Central memory CD8-positive, alpha-beta T cell (primary cell): ENCODE results near the gene CFAP221.

Experiments
- ATAC-seq: fragments of 150-1000 bp; cut with Tn5 transposase; replicated peaks from 2 replicates; pipeline ENCODE4 v1.10.0; 2022; ENCODE audit warnings: mild to moderate bottlenecking, moderate FRiP score, moderate number of reproducible peaks; ENCODE audit not compliant: poor library complexity, severe bottlenecking; ENCODE audit errors: extremely low read depth
- DNase-seq, 2 donors: peaks; one replicate each; pipeline ENCODE4 v3.0.0; 2021; ENCODE audit warnings: low spot score in 2 of 2
- H3K27ac Mint-ChIP-seq: one replicate; pipeline ENCODE4 v1.8.0; 2022; ENCODE audit warnings: low read depth, mild to moderate bottlenecking, moderate library complexity, mixed read lengths
- H3K27me3 Mint-ChIP-seq: one replicate; pipeline ENCODE4 v1.8.0; 2022; ENCODE audit warnings: mixed read lengths
- H3K36me3 Mint-ChIP-seq: one replicate; pipeline ENCODE4 v1.8.0; 2022; ENCODE audit warnings: mild to moderate bottlenecking, moderate library complexity, mixed read lengths; ENCODE audit not compliant: insufficient read depth
- H3K4me1 Mint-ChIP-seq: one replicate; pipeline ENCODE4 v1.8.0; 2022; ENCODE audit warnings: mixed read lengths
- H3K4me3 Mint-ChIP-seq: one replicate; pipeline ENCODE4 v1.8.0; 2022; ENCODE audit warnings: mild to moderate bottlenecking, moderate library complexity, mixed read lengths
- H3K9me3 Mint-ChIP-seq: one replicate; pipeline ENCODE4 v1.8.0; 2022; ENCODE audit warnings: mixed read lengths

The CFAP221 gene

GRCh38 chr2:119544075-119544938 is at the start of gene CFAP221:
CFAP221 (plus strand) TSS chr2:119544449; CDS start chr2:119546132, 1,683 bp downstream.
- peaks cover 70% of the 10 kb centered on the region for H3K27me3 Mint-ChIP-seq
- no peaks in the 10 kb centered on the region for H3K4me1 Mint-ChIP-seq
- no peaks in the 10 kb centered on the region for H3K36me3 Mint-ChIP-seq
- H3K4me3 Mint-ChIP-seq: peak within 1 kb of the TSS; percentile 24
- no peaks in the 10 kb centered on the region for H3K9me3 Mint-ChIP-seq
- ATAC-seq (no peak), DNase-seq (no peak)
- H3K27ac Mint-ChIP-seq: no peak within 1 kb of the TSS

GRCh38 chr2:119495948-119496347 is 48.3 kb upstream of the CFAP221 start:
- no peak overlapping the region for H3K4me3 Mint-ChIP-seq
- no peaks in the 10 kb centered on the region for H3K4me1 Mint-ChIP-seq
- H3K27me3 Mint-ChIP-seq: peaks cover 61% of the 10 kb centered on the region
- no peak for ATAC-seq
- H3K36me3 Mint-ChIP-seq: no peaks in the 10 kb centered on the region
- H3K27ac Mint-ChIP-seq: no peak overlapping the region
- no peak for DNase-seq
- peaks cover 17% of the 10 kb centered on the region for H3K9me3 Mint-ChIP-seq

- H3K4me3 Mint-ChIP-seq: no peak overlapping the region
- H3K4me1 Mint-ChIP-seq: no peaks in the 10 kb centered on the region
- ATAC-seq: no peak
- peaks cover 23% of the 10 kb centered on the region for H3K9me3 Mint-ChIP-seq
- peaks cover 68% of the 10 kb centered on the region for H3K27me3 Mint-ChIP-seq
- DNase-seq: no peak
- H3K36me3 Mint-ChIP-seq: no peaks in the 10 kb centered on the region
- no peak overlapping the region for H3K27ac Mint-ChIP-seq
Observed at GRCh38 chr2:119496682-119497081, 47.6 kb upstream of the CFAP221 start.

- ATAC-seq (no peak), DNase-seq (no peak)
- Mint-ChIP-seq H3K36me3 (no peaks in the 10 kb centered on the region), H3K27me3 (peaks cover 36% of the 10 kb centered on the region), H3K4me3 (no peak overlapping the region), H3K9me3 (no peaks in the 10 kb centered on the region), H3K27ac (no peak overlapping the region), H3K4me1 (no peaks in the 10 kb centered on the region)
Observed at GRCh38 chr2:119508756-119509155, 35.5 kb upstream of the CFAP221 start.

- H3K9me3 Mint-ChIP-seq: no peaks in the 10 kb centered on the region
- ATAC-seq (no peak), DNase-seq (no peak)
- no peaks in the 10 kb centered on the region for H3K36me3 Mint-ChIP-seq
- H3K4me3 Mint-ChIP-seq: no peak overlapping the region
- no peak overlapping the region for H3K27ac Mint-ChIP-seq
- H3K27me3 Mint-ChIP-seq: peaks cover 62% of the 10 kb centered on the region
- no peaks in the 10 kb centered on the region for H3K4me1 Mint-ChIP-seq
Observed at GRCh38 chr2:119511989-119512388, 32.3 kb upstream of the CFAP221 start.

GRCh38 chr2:119512946-119513345 is 31.3 kb upstream of the CFAP221 start:
- Mint-ChIP-seq H3K9me3 (no peaks in the 10 kb centered on the region), H3K4me1 (no peaks in the 10 kb centered on the region), H3K36me3 (no peaks in the 10 kb centered on the region), H3K27ac (no peak overlapping the region), H3K27me3 (peaks cover 65% of the 10 kb centered on the region), H3K4me3 (no peak overlapping the region)
- no peak for ATAC-seq
- no peak for DNase-seq

- no peak overlapping the region for H3K4me3 Mint-ChIP-seq
- no peaks in the 10 kb centered on the region for H3K4me1 Mint-ChIP-seq
- DNase-seq (no peak), ATAC-seq (no peak)
- H3K36me3 Mint-ChIP-seq: no peaks in the 10 kb centered on the region
- peaks cover 69% of the 10 kb centered on the region for H3K27me3 Mint-ChIP-seq
- no peak overlapping the region for H3K27ac Mint-ChIP-seq
- H3K9me3 Mint-ChIP-seq: no peaks in the 10 kb centered on the region
Observed at GRCh38 chr2:119513832-119514231, 30.4 kb upstream of the CFAP221 start.

GRCh38 chr2:119516121-119516520 is 28.1 kb upstream of the CFAP221 start:
- peaks cover 56% of the 10 kb centered on the region for H3K27me3 Mint-ChIP-seq
- H3K9me3 Mint-ChIP-seq: no peaks in the 10 kb centered on the region
- ATAC-seq (no peak), DNase-seq (no peak)
- no peak overlapping the region for H3K27ac Mint-ChIP-seq
- H3K4me3 Mint-ChIP-seq: no peak overlapping the region
- H3K4me1 Mint-ChIP-seq: no peaks in the 10 kb centered on the region
- no peaks in the 10 kb centered on the region for H3K36me3 Mint-ChIP-seq

GRCh38 chr2:119517433-119517832 is 26.8 kb upstream of the CFAP221 start:
- H3K27me3 Mint-ChIP-seq: peaks cover 58% of the 10 kb centered on the region
- H3K27ac Mint-ChIP-seq: no peak overlapping the region
- no peak for DNase-seq
- no peaks in the 10 kb centered on the region for H3K36me3 Mint-ChIP-seq
- H3K4me3 Mint-ChIP-seq: no peak overlapping the region
- no peaks in the 10 kb centered on the region for H3K4me1 Mint-ChIP-seq
- no peaks in the 10 kb centered on the region for H3K9me3 Mint-ChIP-seq
- no peak for ATAC-seq

- Mint-ChIP-seq H3K36me3 (no peaks in the 10 kb centered on the region), H3K27me3 (peaks cover 61% of the 10 kb centered on the region), H3K4me3 (no peak overlapping the region), H3K27ac (no peak overlapping the region), H3K4me1 (no peaks in the 10 kb centered on the region), H3K9me3 (no peaks in the 10 kb centered on the region)
- DNase-seq (no peak), ATAC-seq (no peak)
Observed at GRCh38 chr2:119518401-119519056, 25.7 kb upstream of the CFAP221 start.

GRCh38 chr2:119519057-119519408 is 25.2 kb upstream of the CFAP221 start:
- ATAC-seq (no peak), DNase-seq (no peak)
- H3K36me3 Mint-ChIP-seq: no peaks in the 10 kb centered on the region
- no peaks in the 10 kb centered on the region for H3K4me1 Mint-ChIP-seq
- H3K4me3 Mint-ChIP-seq: no peak overlapping the region
- H3K27me3 Mint-ChIP-seq: peaks cover 63% of the 10 kb centered on the region
- no peak overlapping the region for H3K27ac Mint-ChIP-seq
- no peaks in the 10 kb centered on the region for H3K9me3 Mint-ChIP-seq

- no peak overlapping the region for H3K4me3 Mint-ChIP-seq
- ATAC-seq (no peak), DNase-seq (no peak)
Observed at GRCh38 chr2:119520696-119521432, 23.4 kb upstream of the CFAP221 start.

More at GRCh38 chr2:119520696-119521432, 23.4 kb upstream of the CFAP221 start:
- H3K4me1 Mint-ChIP-seq: no peaks in the 10 kb centered on the region
- H3K27me3 Mint-ChIP-seq: peaks cover 61% of the 10 kb centered on the region
- H3K36me3 Mint-ChIP-seq: no peaks in the 10 kb centered on the region
- no peak overlapping the region for H3K27ac Mint-ChIP-seq
- H3K9me3 Mint-ChIP-seq: no peaks in the 10 kb centered on the region
